GM21526 (cell line): Measurements from ENCODE around the gene TBC1D16.

Source experiments
- ATAC-seq: cut with Tn5 transposase; IDR thresholded peaks from one replicate; pipeline ENCODE4 v1.9.1; 2021; ENCODE audit warnings: moderate library complexity; ENCODE audit not compliant: unreplicated experiment, low FRiP score

Gene TBC1D16

DNA sequence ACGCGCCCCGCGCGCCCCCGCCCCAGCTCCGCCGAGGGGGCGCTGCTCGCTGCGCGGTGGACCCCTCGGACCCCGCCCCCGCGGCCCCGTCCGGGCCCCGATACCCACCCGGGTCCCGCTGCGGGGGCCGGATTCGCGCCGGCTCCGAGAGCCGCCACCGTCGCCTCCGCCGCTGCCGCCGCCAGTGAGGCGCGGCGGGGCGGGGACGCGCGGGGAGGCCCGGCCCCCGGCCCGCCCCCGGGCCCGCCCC lies at the start of gene TBC1D16:
Gene TBC1D16 (minus strand): TSS at position 186 of the 250 bp plus-strand sequence. CDS start 22,325 bp downstream, outside the sequence.
- no peak for ATAC-seq

DNA sequence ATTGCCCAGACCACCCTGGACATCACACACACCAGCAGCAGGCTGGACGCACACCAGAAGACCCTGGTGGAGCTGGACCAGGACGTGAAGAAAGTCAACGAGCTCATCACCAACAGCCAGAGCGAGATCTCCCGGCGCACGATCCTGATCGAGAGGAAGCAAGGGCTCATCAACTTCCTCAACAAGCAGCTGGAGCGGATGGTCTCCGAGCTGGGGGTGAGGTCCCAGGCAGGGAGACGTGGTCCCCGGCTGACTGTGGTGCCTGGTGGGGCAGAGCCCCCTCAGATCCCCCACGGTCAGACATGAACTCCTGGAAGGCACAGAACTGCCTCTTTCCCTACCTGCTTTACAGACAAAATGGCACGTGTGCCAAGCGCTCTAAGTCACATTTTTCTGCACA lies 49.1 kb upstream of the TBC1D16 start:
- no peak for ATAC-seq

- ATAC-seq: no peak
Measured at GRCh38 chr17:80083136-80083661, 47.5 kb upstream of the TBC1D16 start.

GRCh38 chr17:80082403-80083135 lies 46.9 kb upstream of the TBC1D16 start:
- no peak for ATAC-seq

- ATAC-seq: no peak
Measured at GRCh38 chr17:80081596-80081995, 45.9 kb upstream of the TBC1D16 start.

- no peak for ATAC-seq
Measured at GRCh38 chr17:80080081-80080480, 44.4 kb upstream of the TBC1D16 start.

- ATAC-seq: no peak
Measured at GRCh38 chr17:80072410-80072809, 36.7 kb upstream of the TBC1D16 start.

DNA sequence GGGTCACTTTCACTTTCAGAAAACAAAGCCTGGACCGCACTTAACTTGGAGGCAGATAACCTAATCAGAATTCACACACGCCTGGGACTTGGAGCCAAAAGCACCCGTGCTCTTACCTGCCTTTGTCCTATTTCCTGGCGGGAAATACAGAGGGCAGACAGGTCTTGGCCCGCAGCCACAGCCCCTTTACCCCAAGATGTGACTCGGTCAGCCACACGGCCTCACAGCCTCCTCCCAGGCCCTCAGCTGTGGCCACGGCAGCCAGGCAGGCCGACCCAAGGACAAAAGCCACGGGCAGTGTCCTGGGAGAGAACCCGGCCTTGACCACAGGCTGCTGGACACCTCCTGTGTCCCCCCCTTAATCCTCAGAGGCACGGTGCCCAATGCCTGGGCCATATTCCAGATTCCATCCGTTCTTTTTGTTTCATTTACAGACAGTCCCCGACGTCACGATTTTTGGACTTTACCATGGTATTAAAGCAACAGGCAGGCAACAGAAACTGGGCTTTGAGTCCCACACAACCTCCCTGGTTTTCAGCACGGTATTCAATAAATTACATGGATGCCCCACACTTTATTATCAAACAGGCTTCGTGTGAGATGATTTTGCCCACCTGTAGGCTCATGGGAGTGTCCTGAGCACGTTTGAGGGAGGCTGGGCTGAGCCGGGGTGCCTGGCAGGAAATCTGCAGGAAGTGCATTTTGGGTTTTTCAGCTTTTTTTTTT lies 35.6 kb upstream of the TBC1D16 start:
- no peak for ATAC-seq

DNA sequence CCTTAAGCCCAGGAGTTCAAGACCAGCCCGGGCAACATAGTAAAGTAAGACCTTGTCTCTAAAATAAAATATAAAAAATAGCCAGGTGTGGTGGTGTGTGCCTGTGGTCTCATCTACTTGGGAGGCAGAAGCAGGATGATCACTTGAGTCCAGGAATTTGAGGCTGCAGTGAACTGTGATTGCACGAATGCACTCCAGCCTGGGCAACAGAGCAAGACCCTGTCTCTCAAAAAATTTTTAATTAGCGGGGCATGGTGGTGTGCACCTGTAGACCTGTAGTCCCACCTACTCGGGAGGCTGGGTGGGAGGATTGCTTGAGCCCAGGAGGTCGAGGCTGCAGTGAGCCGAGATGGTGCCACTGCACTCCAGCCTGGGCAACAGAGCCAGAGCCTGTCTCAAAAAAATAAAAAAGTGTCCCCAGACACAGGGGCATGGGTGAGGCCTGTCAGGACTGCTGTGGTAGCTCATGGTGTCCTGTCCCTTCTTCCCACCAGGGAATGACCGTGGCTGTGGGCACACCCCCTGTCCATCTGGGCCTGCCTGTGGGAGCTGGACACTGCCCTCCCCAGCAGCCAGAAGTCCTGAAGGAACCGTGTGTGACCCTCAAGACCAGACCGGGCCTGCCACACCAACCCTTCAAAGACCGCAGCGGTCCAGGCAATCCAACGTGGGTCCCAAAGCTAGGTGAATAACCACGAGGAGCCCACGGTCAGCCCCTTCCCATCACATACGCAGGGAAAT lies 34.9 kb upstream of the TBC1D16 start:
- ATAC-seq: no peak

DNA sequence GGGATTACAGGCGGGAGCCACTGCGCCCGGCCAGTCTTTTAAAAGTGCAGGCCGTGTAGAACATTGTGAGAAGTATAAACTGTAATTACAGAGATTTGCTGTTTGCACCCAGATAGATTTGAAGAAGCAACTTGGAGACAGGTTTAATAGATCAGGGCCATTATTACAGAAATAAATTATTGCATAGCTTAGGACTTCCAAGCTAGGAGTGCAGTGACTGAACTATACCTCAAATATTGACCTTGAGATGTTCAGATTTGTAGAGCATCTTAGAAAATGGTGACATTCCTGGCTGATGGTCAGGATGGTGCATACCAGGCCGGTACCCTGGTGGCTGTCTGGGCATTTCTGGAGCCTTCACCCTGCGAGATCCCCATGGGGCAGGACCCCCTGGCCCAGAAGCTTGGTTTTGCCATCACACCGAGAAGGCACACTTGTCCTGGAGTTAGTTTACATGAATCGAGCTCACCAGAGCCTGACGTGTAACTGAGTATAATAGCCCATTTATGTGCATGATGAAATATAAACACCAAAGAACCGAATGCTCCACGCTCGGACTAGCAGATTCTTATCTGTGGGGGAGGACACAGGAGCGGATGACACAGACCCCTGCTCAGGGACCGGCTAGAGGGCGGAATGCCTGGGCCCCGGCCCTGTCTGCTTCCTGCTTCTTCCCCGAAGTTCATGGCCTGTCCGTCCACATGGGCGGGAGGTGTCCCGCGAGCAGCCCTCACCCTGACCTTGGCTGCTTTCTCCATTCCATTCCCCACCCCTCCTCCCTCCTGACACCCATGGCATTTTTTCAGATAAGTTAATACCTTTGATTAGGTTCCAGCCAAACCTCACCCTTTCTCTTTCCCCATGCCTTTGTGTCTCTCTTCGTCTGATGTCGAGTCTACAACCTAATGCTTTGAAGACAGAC lies 32.9 kb upstream of the TBC1D16 start:
- ATAC-seq: no peak

DNA sequence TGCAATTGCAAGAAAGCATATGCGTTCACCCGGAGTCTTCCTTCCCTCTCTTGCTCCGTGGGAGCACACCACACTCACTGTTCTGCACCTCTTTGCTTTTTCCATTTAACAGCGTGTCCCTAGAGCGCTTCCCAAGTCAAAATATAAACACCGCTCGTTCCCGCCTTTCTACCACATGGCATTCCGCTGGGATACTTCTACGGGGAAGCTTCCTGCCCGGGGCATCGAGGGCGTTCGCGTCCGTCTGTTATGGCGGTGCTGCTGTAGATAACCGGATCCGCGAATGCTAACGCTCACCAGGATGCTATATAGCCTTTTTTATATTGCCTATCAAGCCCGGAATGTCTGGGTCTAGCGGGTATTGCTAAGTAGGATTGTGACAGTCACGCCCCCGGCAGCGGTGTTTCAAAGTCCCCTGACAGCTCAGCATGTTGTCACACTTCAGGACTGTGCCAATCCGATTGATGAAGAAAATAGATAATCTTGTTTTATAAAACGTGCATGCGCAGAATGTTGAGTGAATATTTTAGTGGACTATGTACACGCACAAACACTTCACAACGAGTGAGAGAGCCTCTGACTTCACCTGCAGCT lies 31.8 kb upstream of the TBC1D16 start:
- ATAC-seq: no peak

- no peak for ATAC-seq
Measured at GRCh38 chr17:80065478-80066170, 30.0 kb upstream of the TBC1D16 start.

DNA sequence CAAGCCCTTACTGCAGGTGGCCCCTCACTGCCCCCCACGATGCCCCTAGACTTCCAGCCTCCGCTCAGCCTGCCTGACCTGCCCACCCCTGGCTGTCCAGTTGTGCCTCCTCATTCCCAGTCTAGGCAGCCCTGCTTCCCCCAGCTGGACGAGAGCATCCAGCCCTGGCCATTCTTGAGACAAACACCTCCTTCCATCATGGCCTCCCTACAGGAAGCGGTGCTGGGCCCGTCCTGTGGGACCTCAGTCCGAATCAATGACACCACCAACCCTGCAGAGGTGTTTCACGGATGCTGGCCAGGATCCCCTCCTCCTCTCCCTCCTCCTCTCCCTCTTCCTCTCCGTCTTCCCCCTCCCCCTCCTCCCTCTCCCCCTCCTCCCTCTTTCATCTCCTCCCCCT lies 29.0 kb upstream of the TBC1D16 start:
- no peak for ATAC-seq

DNA sequence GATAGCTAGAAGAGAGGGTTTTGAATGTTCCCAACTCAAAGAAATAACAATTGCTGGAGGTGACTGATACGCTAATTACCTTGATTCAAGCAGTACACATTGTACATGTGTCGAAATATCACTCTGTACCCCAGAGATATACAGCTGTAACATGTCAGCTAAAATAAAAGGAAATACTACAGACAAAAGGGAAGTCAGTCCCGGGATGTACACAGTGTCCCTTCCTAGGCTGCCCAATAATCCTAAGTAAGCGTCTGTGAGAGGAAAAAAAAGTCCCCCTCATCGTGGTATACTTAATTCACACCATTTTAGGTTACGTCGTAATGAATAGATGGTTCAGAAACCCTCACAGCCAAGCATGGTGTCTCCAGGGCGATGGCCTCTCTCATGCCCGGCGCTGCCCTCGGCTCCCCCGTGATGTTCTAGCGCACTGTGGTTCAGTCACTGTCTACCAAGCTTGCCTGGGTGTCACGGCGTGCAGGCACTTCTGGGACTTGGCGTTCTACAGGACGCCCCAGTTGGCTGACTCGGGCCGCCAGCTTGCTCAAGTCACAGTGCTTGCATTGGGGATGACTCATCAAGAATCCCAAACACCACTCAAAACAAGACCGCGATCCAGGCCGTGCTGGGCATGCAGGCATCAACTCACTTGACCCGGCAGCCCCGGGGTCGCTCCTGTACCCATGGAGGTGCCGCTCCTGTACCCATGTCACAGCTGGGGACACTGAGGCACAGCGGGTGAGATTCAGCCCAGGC lies 28.3 kb upstream of the TBC1D16 start:
- no peak for ATAC-seq

DNA sequence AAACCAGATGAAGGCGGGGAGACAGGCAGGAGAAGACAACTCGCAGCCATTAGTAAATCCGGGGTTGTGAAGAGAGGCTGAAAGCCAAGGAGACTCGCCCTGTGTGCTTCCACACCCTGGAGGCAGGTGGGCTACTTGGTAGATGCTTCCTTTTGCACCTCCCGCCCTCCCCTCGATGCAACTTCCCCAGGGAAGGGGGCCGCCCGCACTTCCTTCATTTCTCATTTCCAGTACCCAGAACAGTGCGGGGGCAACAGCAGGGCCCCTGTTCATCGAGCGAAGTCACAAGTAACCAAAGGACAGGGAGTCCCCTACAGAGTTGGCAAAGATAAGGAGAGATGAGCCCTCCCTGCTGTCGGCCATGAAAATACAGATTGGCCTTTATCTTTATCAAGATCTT lies 25.7 kb upstream of the TBC1D16 start:
- ATAC-seq: no peak

- ATAC-seq: no peak
Measured at GRCh38 chr17:80060644-80061043, 25.0 kb upstream of the TBC1D16 start.

DNA sequence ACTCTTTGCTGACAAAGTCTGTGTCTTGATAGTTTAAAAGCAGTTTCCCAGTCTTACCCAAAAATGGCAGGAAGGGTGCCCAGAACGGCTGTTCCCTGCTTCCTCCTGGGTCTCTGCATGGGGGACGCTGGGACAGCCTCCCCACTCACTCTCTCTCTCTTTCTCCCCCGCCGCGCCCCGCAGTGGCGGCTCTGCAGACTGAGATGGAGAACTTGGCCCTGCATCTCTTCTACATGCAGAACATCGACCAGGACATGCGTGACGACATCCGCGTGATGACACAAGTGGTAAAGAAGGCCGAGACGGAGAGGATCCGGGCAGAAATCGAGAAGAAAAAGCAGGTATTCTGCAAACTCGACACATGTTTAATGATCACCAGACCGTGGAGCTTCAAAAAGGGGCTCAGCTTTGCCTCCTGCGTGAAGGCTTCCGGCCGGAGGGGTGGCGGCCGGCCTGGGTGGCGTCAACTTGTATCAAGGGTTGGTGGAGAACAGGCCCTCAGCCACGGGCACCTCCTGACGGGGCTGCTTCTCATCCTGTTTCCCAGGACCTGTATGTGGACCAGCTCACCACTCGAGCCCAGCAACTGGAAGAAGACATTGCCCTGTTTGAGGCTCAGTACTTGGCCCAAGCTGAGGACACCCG lies 22.8 kb upstream of the TBC1D16 start:
- ATAC-seq: no peak

DNA sequence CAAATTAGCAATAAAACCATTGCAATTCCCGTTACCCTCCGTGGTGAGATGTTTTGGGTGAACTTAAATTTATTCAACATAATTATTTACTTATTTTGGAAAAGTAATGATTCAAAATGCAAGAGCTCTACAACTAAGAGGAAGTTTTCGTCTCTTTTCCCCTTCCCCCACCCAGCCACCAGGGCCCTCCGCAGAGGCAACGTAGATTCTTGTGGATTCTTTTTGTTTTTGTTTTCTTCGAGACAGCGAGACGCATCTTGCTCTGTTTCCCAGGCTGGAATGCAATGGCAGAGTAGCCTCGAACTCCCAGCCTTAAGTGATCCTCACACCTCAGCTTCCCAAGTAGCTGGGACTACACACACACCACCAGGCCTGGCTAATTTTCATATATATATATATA lies 19.9 kb upstream of the TBC1D16 start:
- no peak for ATAC-seq
